AG20443 (cell line): Measurements from ENCODE around the gene PRKAR2A.
"Not testable (repeated sequence)": the region's sequence is repeated elsewhere in the genome, so short reads cannot be mapped to it uniquely, and the experiment has no call there.

Experiments
- DNase-seq: peaks from one replicate; pipeline ENCODE4 v3.0.0; 2012; ENCODE audit warnings: low spot score, mixed read lengths

Gene PRKAR2A

GRCh38 chr3:48835650-48836366, 11.9 kb downstream of the PRKAR2A start:
- DNase-seq: no peak

DNA sequence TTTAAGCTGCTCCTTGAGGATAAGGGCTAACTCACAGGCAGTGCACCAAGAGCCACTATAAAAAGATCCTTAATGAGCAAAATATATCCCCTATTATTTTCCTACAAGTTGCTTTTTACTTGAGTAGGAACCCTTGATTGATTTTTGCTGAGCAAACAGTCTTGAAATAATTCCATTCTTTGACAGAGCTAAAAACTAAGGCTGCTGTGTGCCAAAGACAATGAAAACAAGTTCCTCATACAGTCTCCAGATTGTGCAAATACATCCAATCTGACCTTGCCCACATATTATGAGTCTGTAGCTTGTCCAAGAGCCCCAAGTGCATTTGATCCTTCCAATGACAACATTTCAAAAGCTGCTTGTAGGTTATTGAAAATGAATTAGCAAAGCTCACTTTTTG, 15.0 kb downstream of the PRKAR2A start:
- DNase-seq: no peak

GRCh38 chr3:48830715-48831114, 17.0 kb downstream of the PRKAR2A start:
- DNase-seq: no peak

DNA sequence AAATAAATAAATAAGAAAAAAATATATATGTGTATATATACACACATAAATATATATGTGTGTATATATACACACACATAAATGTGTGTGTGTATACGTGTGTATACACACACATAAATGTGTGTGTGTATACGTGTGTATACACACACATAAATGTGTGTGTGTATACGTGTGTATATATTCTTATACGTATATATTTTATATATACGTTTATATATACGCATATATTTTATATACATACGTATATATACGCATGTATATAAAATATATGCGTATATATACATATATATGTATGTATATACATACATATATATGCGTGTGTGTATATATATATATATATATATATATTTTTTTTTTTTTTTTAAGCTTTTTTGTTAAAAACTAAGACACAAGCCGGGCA, 18.1 kb downstream of the PRKAR2A start:
- not testable (repeated sequence) for DNase-seq

GRCh38 chr3:48827874-48828273, 19.8 kb downstream of the PRKAR2A start:
- DNase-seq: not testable (repeated sequence)

DNA sequence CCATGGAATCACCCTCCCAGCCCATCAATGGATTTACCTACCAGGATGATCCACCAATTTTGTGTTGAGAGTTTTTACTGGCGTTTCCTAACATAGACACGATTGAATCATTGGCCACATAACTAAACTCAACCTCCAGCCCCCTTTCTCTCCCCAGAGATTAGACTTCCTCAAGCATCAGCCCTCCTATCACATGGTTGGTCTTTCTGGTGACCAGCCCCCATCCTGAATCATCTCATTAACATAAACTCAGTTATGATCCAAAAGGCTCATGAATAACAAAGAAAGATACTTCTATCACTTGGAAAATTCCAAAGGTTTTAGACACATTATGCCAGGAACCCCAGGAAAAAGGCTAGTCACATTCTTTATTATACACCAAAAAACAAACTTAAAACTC, 21.2 kb downstream of the PRKAR2A start:
- DNase-seq: peak; percentile 80

DNA sequence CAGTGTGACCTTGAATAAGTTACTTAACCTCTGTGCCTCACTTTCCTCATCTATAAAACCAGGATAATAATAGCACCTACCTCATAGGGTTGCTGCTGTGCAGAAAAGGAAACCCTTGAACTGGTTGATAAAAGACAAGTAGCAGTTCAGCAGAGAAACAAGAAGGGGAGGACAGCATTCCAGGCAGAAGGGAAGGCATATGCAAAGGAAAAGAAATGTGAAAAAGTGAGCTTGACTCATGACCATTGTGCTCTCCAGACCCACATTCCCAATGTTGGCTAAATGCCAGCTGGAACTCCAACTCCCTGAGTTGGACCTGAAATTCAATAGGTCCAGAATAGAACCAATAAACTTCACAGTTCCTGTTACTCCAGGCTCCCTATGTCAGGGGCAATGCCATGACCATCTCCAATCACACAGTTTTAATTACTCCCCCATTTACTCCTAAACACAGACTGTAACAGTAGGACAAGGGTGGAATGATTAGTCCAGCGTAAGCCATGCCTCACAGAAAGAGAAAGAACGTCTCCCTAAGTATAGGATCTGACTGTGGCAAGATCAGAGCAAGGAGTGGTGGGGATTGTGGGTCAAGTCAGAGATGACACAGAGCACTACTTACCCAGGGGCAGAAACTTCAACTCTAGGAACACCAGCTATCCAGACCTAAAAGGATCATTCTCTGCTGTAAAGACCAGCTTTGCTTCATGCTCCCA, 26.9 kb downstream of the PRKAR2A start:
- DNase-seq: peak; percentile 44

DNA sequence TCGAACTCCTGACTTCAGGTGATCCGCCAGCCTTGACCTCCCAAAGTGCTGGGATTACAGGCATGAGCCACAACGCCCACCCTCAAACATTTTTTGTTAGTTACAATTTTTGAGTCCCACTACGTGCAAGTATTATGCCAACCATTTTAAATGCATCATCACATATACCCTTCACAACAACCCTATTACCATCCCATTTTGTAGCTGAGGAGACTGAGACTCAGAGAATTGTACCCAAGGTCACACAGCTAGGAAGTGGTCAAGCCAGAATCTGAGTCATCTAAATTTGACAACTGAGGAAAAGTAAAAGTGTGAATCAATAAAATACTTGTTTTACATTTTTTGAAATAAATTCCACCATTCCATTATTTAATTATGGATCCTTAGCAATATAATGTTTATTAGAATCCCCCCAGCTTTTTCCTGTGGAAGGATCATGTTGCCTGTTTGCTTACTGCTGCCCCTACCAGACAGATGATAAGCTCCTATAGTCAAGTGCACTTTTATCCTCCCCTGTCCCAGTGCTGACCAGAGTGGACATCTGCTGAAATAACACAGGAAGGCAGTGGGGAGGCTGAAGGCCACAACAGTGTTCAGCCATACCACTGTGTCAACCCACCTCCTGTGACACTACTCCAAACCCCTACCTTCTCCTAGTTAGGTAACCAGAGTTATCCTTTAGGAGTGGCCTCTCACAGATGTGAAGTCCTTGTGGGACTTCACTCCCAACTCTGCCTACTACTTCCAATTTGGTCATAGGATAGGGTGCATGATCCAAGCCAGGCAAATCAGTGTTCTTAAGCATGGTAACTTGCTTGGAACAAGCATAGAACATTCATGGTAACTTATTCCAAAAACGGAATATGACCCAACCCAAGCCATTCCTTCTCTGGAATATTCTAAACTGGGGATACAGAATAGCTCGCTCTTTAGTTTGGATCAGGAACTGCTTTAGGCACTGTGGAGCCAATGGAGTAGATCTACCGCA, 28.1 kb downstream of the PRKAR2A start:
- DNase-seq: no peak

- no peak for DNase-seq
These were observed 36.1 kb downstream of the PRKAR2A start for GRCh38 chr3:48811524-48811923.

- no peak for DNase-seq
These were observed 42.7 kb downstream of the PRKAR2A start for GRCh38 chr3:48804930-48805329.

DNA sequence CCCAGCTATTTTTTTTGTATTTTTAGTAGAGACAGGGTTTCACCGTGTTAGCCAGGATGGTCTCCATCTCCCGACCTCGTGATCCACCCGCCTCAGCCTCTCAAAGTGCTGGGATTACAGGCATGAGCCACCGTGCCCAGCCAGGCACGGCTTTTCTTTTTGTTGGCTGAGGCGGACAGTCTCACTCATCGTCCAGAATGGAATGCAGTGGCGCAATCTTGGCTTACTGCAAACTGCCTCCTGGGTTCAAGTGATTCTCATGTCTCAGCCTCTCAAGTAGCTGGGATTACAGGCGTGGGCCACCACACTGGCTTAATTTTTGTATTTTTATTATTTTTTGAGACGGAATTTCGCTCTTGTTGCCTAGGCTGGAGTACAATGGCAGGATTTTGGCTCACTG, 46.8 kb downstream of the PRKAR2A start:
- not testable (repeated sequence) for DNase-seq

GRCh38 chr3:48798998-48799397, 48.7 kb downstream of the PRKAR2A start:
- DNase-seq: no peak

DNA sequence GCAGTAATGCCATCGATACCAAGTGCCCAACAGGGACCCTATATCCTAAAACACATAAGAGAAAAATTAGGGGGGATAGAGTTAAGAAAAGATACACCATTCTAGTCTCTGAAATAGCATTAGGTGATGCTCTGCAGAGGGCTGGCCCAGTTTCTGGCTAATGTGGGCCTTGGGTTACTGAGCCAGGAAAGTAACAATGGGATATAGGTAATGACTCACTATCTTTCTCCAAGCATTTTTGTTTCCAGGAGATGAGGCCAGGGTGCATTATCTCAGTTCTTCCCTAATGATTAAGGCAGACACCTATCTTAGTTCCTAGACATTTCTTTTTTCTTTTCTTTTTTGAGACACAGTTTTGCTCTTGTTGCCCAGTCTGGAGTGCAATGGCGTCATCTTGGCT, 50.0 kb downstream of the PRKAR2A start:
- no peak for DNase-seq

DNA sequence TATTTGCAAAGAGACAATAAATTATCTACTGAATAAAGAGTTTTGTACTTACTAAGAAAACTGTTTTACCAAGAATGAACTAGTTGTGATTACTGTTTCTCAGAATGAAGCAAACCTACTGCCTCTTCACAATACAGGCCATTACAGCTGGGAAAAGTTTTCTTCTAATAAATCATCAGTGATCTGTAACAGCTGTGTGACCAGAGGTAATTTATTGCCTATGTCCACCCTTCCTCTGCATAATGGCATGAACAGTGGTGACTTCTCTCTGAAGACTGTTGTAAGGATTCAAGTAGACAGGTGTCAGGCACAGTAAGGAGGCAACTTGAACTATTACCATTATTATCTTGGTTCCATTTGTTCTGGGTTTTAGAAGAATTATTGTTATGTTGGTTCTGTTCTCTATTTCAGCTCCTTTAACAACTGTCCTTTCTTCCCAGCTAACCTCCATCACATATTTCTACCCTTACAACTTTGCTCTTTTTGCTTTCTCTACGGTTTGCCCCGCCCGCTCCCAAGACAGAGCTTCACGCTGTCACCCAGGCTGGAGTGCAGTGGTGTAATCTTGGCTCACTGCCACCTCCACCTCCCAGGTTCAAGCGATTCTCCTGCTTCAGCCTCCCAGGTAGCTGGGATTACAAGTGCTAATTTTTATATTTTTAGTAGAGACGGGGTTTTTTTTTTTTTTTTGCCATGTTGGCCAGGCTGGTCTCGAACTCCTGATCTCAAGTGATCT, 51.5 kb downstream of the PRKAR2A start:
- DNase-seq: no peak

DNA sequence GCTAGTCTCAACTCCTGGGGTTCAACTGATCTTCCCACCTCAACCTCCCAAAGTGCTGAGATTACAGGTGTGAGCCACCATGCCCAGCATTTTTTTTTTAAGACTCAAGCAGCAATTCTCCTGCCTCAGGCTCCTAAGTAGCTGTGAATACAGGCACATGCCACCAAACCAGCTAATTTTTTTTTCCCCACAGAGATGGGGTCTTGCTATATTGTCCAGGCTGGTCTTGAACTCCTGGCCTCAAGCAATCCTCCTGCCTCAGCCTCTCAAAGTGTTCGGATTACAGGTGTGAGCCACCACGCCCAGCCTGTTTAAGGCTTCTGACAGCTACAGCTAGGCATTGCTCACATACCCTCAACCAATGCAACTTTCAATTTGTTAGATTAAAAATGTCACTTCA, 54.2 kb downstream of the PRKAR2A start:
- not testable (repeated sequence) for DNase-seq

DNA sequence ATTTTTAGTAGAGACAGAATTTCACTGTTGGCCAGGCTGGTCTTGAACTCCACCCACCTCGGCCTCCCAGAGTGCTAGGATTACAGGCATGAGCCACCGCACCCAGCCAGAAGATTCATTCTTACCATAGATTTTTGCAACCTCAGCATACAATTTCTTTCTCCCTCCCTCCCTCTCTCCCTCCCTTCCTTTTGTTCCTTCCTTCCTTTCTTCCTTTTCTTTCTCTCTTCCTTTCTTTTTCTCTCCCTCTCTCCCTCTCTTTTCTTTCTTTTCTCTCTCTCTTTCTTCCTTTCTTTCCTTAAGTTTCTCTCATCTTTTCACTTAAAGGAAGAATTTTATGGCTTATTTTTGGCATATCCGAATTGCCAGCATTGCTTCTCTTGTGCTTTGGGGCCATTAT, 58.0 kb downstream of the PRKAR2A start:
- no peak for DNase-seq

DNA sequence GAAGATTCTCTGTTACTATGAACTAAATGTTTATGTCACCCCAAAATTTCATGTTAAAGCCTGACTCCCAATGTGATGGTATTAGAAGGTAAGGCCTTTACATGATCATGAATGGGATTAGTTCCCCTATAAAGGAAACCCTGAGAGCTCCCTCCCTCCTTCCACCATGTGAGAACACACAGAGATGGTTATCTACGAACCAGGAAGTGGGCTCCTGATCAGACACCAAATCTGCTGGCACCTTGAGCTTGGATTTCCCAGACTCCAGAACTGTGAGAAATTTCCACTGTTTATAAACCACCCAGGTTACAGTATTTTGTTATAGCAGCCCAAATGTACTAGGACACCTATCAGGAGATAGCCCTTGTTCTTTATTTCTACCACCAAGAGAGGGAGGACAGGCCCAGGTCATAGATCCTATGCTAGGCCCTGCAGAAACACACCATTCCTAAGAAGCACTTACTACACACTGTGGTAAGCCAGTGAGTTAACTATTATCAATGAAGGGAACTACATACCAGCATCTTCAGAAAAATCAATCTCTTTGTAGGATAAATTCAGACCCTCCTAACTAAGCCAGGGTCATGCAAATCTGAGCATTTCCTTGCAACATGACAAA, 59.0 kb downstream of the PRKAR2A start:
- DNase-seq: no peak

DNA sequence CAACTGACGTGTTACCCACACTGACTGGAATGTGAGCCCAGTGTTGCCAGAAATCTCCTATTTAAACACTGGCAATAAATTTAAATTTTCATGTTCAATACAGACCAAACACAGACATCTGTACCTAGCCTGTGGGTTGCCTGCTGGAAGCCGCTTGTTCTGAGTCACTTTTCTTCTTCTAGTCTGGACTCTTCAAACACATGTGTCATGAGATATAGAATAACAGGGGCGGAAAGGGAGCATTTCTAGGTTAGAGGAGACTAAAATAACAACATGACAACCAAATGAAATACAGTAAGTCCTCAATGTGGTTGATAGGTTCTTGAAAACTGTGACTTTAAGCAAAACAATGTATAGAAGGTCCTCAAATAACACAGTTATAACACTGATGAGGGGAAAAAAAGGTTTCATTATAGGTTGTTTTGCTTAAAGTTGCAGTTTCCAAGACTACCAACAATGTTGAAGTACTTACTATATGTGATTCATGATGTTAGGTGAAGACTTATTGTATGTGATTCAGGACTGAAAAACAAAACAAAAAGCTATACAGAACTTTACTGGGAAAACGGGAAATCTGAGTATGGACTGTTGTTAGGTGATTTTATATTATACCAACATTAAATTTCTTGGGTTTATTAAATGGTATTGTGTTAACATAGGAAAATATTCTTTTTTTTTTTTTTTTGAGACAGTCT, 63.1 kb downstream of the PRKAR2A start:
- DNase-seq: no peak

DNA sequence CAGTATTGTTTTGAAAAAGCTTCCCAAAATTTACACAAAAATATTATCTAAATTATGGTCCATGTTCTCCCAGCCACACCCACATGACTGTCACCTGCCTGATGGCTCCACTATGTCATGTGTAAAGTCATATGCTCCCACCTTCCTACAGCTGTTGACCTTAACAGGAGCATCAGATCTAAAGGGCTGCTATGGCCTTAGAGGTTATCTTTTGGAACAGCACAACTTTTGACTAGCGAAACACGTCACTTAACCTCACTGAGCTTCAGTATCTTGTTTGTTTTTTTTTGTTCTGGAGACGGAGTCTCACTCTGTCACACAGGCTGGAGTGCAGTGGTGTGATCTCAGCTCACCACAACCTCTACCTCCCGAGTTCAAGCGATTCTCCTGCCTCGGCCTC, 64.4 kb downstream of the PRKAR2A start:
- DNase-seq: no peak

DNA sequence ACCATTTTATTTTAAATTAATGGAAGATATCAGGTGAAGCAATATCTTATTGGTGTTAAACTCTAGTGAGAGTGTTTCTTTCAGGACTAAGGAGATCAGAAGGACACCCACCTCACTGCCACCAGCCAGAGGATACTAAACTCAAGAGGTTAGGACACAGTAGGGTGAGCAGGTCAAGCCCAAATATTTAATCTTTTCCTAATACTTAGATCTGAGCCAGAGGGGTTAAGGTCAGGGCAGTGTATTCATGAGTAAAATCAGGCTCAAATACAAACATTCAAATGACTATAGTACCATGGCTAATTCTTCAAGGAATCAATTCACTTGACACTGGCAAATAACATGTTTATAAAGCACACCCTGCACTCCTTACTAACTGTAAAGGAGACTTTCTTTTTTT, 65.6 kb downstream of the PRKAR2A start:
- no peak for DNase-seq

GRCh38 chr3:48778565-48778964, 69.1 kb downstream of the PRKAR2A start:
- DNase-seq: not testable (repeated sequence)
